Measurements from ENCODE around the gene FCER2.
"Not testable (repeated sequence)": the region's sequence is repeated elsewhere in the genome, so short reads cannot be mapped to it uniquely, and the experiment has no call there.

The FCER2 gene, protein sequence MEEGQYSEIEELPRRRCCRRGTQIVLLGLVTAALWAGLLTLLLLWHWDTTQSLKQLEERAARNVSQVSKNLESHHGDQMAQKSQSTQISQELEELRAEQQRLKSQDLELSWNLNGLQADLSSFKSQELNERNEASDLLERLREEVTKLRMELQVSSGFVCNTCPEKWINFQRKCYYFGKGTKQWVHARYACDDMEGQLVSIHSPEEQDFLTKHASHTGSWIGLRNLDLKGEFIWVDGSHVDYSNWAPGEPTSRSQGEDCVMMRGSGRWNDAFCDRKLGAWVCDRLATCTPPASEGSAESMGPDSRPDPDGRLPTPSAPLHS

DNA sequence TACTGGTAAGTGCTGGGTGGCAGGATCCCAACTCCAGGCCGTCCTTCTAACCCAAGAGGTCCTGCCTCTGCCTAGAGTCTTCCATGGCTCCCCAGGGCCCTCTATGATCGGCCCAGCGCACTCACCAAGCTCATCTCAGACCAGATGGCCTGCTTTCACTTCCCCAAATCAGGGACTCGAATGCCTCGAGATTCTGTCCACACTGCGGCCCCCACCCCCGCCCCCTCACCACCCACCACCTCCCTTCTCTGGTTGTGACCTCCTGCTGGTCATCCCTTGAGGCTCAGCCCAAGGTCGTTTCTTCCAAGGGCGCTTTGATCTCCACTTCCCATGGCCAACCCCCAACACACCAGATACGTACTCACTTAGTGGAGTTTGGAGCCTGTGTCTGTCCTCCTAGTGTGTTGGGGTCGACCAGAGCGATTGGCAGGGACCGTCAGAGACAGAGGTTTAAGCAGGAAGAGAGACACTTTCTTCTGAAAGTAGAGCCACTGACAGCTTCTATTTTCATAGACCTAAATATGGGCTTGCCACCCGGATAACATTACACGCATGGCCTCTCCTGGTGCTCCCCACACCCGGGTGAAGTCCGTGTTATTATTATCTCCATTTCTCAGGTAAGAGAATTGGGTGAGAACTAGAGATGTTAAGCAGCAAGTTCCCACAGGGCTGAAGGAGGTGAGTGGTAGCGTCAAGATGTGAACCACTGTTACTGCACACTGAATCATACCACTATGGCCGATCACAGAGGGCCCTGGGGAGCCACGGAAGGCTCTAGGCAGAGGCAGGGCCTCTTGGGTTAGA, at the start of gene FCER2:
FCER2 (minus strand) TSS at position 478 of the 804 bp plus-strand sequence. CDS start 2,371 bp downstream, outside the sequence.
- in situ Hi-C loops (cut with HindIII; ENCODE audit: low pct_ligation_motif_present, low pct_unique_long_range_greater_than_20kb, low sequenced_read_pairs): no loop called here
- no peak for DNase-seq

DNA sequence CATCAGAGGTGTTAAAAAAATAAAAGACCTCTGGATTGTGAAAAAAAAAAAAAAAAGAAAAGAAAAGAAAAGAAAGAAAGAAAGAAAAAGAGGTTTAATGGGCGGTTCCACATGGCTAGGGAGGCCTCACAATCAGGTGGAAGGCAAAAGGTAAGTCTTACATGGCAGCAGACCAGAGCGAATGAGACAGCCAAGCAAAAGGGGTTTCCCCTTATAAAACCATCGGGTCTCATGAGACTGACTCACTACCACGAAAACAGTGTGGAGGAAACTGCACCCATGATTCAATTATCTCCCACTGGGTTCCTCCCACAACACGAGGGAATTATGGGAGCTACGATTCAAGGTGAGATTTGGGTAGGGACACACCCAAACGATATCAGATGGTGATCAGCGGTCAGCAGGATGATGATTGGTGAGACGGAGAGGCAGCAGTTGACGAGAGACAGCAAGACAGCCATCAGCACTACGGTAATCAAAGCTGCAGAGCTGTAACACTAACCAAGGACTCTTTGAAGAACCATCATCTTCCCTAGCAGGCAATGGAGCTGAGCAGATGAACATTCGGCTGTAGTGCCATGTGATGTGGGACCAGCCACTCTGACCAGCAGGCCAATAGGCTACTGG, 49.3 kb upstream of the FCER2 start:
- no peak for DNase-seq
- in situ Hi-C loops (cut with HindIII; ENCODE audit: low pct_ligation_motif_present, low pct_unique_long_range_greater_than_20kb, low sequenced_read_pairs): no loop called here

DNA sequence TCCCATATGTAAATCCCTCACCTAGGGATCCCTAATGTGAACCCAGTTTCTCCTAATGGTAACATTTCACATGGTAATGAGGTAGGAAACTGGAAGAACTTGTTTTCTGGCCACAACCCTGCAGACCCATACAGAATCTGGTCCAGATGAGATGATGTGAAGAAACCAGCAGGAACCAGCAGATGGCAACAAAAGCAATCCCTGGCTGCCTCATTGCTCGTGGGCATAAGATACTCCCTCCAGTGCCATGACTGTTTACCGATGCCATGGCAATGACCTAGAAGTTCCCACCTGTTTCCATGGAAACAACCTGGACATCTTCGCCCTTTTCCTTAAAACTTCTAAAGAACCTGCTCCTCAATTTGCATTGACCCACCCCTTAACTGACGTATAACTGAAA, 46.8 kb upstream of the FCER2 start:
- DNase-seq: no peak
- in situ Hi-C loops (cut with HindIII; ENCODE audit: low pct_ligation_motif_present, low pct_unique_long_range_greater_than_20kb, low sequenced_read_pairs): no loop called here

DNA sequence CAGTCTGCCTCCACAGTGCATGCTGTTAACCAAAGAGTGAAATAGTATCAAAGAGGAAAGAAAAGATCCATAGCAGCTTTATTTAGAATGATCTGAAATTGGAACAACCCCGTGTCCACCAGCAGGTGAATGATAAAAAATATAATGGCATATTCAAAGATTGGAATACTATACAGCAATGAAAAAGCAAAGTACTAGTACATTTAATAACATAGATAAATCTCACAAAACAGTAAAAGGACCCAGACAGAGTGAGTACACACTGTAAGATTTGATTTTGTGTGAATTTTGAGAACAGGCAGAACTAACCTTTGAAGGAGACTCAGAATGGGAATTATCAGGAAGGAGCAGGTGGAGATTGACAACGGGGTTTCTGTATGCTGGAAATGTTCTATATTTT, 46.2 kb upstream of the FCER2 start:
- in situ Hi-C loops (cut with HindIII; ENCODE audit: low pct_ligation_motif_present, low pct_unique_long_range_greater_than_20kb, low sequenced_read_pairs): no loop called here
- no peak for DNase-seq

DNA sequence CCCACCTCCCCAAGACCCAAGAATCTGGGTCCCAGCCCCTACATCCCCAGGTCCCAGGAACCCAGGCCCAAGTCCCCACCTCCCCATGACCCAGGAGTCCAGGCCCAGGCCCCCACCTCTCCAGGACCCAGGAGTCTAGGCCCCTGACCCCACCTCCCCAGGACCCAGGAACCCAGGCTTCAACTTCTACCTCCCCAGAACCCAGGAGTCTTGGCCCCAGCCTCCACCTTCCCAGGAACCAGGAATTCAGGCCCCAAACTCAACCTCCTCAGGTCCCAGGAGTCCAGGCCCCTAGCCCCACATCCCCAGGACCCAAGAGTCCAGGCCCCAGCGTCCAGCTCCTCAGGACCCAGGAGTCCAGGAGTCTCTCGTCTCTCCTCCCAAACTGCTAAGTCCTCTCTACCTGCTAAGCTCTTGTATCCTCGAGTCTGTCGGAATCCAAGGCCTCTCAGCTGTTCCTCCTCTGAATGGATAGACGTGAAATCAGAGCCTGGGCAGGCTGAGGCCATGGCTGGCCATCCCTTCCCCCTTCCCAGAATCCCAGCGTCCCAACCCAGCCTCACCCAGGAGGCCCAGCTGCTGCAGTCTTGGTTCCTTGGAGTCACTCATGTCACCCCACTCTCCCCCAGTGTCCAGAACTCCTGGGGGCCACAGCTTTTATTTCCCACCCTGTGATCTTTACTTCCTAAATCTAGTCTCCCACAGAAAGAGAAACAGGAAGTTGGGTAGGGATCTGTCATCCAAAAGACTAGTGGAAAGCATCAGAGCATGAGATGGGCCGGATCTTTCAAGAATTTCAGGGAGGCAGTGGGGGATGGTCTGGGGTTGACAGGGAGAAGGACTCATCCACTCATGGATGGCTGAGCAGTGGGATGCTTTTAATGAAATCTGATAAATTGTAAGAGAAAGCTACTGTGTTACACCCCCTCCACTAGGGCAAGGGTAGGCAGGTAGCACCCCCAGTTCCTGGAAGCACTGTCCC, 45.3 kb upstream of the FCER2 start, which contains the start of gene CD209:
CD209 (minus strand) TSS at position 632 of the 982 bp plus-strand sequence; CDS start at position 609, 23 bp downstream.
- in situ Hi-C loops (cut with HindIII; ENCODE audit: low pct_ligation_motif_present, low pct_unique_long_range_greater_than_20kb, low sequenced_read_pairs): no loop called here
- no peak for DNase-seq

DNA sequence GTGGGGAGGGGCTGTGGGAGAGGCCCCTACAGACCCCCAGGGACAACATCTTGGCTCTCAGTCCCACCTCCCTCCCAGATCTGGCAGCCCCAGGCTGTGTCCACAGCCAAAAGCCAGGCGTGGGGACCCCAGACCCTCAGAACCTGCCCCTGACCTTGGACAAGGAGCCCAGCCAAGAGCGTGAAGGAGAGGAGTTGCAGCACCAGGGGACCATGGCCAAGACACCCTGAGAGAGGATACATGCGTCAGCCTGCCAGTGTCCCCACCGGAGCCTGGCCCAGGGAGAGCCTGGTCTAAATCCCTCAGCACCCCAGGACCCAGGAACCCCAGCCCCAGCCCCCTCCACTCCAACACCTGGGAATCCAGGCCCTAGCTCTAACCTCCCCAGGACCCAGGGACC, 44.4 kb upstream of the FCER2 start:
- in situ Hi-C loops (cut with HindIII; ENCODE audit: low pct_ligation_motif_present, low pct_unique_long_range_greater_than_20kb, low sequenced_read_pairs); DNase-seq: not testable (repeated sequence)

DNA sequence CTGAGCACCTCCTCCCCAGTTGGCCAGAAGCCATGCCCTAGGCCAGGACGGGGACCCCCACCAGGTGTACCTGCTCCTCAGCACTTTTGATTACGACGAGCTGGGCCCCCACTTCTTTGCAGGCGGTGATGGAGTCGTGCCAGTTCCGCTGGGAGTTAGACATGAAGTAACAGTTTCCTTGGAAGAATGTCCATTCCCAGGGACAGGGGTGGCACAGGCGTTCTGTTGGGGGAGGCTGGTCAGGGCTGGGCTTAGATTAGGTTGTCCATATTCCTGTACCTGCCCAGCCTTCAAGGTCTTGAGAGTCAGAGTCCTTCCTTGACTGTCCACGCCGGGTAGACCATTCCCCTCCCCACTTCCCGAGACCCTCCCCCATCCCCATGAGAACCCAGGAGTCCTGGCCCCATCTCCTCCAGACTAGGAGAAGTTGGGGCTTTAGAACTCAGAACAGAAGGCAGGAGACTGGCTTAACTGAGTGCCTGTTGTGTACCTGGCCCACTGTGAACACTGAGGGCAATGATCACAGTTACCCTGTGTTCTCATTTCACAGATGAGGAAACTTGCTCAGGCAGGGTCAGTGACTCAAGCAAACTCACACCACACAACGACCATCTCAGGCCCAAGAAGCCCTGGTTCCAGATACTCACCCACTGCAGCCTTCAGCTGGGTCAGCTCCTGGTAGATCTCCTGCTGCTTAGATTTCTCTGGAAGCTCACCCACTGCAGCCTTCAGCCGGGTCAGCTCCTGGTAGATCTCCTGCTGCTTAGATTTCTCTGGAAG, 43.1 kb upstream of the FCER2 start:
- in situ Hi-C loops (cut with HindIII; ENCODE audit: low pct_ligation_motif_present, low pct_unique_long_range_greater_than_20kb, low sequenced_read_pairs): no loop called here
- DNase-seq: no peak

DNA sequence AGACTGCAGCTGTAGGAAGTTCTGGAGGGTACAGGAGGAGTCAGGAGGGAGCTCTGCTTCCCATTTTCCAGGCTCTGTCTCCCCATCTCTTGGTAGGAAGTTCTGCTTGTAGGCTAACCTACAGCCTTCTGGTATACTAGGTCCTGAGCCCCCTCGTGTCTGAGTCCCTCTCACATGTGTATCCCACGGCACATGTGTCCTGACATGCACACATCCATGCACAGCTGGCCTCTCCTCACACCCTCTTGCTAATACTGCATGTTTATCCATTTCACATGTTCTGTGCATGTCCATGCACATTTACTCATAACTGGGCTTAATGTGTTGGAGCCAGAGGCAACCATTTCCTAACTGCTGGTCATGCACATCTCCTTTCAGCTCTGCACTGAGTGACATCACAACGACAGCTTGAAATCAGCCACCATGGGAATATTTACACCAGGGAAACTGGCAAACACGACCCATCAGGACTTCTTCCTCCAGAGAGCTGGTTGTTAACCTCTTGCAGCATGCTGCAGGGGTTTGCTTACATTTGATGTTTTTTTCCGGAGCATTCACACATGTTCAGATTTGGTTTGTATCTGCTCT, 42.4 kb upstream of the FCER2 start:
- no peak for DNase-seq
- in situ Hi-C loops (cut with HindIII; ENCODE audit: low pct_ligation_motif_present, low pct_unique_long_range_greater_than_20kb, low sequenced_read_pairs): no loop called here

DNA sequence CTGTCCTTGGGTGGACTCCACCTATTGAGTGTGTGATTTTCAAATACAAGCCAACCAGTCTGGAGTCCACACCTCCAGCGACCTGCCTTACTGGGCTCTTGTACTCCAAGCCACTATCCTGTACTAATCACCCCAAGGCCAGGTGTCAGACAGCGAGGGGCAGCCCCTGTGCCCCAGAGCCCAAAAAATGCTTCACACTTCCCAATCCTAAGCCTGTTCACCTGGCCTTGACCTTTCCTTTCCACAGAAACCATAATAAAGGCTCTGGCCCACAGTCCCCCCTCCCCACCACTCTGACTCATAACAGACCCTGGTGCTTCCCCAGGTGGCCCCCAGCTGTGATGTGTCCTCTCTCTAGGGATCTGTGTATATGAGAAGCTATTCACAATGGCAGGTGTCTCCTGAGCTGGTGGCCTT, 41.5 kb upstream of the FCER2 start:
- DNase-seq: no peak
- in situ Hi-C loops (cut with HindIII; ENCODE audit: low pct_ligation_motif_present, low pct_unique_long_range_greater_than_20kb, low sequenced_read_pairs): no loop called here

DNA sequence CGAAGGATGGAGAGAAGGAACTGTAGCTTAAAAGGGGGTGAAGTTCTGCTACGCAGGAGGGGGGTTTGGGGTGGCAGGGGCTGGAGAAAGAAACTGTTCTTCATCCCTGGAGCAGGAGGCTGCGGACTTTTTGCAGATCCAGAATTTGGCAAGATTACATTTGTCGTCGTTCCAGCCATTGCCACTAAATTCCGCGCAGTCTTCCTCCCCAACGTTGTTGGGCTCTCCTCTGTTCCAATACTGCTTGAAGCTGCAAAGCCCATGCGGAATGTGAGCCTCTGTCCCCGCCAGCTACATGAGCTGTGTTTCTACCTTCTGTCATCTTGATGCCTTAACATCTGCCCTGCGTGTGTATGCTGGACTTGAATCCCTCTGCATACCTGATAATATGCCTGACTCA, 41.1 kb upstream of the FCER2 start:
- in situ Hi-C loops (cut with HindIII; ENCODE audit: low pct_ligation_motif_present, low pct_unique_long_range_greater_than_20kb, low sequenced_read_pairs): no loop called here
- no peak for DNase-seq

DNA sequence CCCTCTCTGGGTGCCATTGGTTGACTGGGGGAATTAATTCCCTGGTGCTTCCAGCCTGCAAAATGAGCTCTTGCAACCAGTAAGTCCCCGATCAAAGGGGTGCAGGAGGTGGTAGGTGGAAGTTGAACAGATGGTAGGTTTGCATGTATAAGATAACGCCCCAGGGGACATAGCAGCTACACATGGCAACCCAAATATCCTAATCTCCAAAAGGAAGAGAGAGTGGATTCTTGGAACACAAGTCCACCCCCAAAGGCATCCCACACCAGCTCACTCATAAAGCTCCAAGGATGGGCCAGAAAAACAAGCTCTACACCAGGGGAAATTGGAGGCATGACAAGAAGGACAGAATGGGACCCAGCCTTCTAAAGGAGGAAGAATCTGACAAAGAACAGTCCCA, 40.6 kb upstream of the FCER2 start:
- no peak for DNase-seq

DNA sequence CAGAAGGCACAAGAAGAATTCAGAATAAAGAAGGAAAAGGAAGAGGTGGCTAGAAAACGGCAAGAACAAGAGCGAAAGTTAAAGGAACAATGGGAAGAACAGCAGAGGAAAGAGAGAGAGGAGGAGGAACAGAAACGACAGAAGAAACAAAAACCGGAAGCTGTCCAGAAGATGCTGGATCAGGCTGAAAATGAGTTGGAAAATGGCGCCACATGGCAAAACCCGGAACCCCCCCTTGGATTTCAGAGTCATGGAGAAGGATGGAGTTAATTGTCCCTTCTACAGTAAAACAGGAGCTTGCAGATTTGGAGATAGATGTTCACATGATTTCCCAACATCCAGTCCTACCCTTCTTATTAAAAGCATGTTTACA, 38.7 kb upstream of the FCER2 start:
- in situ Hi-C loops (cut with HindIII; ENCODE audit: low pct_ligation_motif_present, low pct_unique_long_range_greater_than_20kb, low sequenced_read_pairs): no loop called here
- DNase-seq: no peak

More for the DNA sequence above, 40.6 kb upstream of the FCER2 start:
- in situ Hi-C loops (cut with HindIII; ENCODE audit: low pct_ligation_motif_present, low pct_unique_long_range_greater_than_20kb, low sequenced_read_pairs): no loop called here

DNA sequence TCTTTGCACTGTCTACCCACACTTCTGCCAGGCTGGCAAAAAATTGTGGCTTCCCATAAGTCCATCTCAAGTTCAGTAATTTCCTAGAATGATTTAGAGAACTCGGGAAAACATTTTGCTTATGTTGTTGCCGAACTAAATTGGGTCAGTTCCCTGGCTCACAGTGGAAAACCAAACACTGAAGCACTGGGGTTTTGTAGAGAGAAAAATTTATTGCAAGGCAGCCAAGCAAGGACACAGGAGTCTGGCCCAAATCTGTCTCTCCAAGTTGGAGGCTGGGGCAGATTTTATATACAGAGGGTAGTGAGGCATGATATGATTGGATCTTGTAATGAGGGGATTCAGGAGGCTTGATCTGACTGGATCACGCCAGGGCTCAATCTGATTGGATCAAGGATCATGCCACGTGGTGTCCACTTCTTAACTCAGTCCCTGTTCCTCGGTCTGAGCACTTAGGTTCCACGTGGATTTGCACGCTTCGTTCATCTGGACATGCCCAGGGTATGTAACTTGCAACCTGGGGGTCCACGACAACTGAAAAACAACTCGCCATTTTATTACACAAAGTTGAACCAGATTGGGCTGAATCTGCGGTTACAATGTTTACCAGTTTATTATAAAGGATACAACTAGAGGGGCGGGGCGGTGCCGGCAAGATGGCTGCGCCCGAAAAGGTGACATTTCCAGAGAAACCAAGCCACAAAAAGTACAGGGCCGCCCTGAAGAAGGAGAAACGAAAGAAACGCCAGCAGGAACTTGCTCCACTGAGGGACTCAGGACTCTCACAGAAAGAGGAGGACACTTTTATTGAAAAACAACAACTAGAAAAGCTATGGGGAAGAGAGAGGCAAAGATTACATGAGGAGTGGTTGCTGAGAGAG, 38.1 kb upstream of the FCER2 start:
- in situ Hi-C loops (cut with HindIII; ENCODE audit: low pct_ligation_motif_present, low pct_unique_long_range_greater_than_20kb, low sequenced_read_pairs): no loop called here
- DNase-seq: no peak

DNA sequence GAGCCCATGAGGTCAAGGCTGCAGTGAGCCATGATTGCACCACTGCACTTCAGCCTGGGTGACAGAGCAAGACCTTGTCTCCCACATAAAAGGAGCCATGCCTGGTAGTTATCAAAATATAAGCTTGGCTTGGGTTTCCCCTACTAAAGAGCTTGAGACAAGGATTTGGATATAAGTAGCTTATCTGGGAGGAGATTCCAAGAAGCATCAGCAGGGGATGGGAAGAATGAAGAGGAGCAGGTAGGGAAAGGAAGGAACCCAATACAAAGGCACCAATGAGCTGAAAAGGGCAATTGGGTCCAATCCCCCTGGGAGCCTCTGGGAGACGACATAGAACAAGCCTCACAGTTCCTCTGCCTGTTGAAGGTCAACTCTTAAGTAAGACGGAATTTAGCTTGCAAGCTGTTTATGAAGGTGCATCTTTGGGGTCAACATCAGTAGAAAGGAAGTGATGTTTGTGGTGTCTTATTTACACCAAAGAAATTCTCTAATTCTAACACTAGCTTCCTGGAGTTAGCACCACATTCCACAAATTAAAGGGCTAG, 37.4 kb upstream of the FCER2 start:
- DNase-seq: no peak
- in situ Hi-C loops (cut with HindIII; ENCODE audit: low pct_ligation_motif_present, low pct_unique_long_range_greater_than_20kb, low sequenced_read_pairs): no loop called here

DNA sequence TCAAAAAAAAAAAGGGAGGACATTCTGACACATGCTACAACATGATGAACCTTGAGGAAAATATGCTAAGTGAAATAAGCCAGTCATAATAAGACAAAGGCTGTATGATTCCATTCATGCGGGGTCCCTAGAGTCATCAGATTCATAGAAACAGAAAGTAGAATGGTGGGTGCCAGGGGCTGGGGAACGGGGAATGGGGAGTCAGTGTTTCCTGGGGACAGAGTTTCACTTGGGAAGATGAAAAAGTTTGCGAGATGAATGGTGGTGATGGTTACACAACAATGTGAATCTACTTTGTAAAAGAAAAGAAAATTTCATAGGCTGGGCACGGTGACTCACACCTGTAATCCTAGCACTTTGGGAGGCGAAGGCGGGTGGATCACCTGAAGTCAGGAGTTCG, 36.1 kb upstream of the FCER2 start:
- DNase-seq: no peak
- in situ Hi-C loops (cut with HindIII; ENCODE audit: low pct_ligation_motif_present, low pct_unique_long_range_greater_than_20kb, low sequenced_read_pairs): no loop called here

DNA sequence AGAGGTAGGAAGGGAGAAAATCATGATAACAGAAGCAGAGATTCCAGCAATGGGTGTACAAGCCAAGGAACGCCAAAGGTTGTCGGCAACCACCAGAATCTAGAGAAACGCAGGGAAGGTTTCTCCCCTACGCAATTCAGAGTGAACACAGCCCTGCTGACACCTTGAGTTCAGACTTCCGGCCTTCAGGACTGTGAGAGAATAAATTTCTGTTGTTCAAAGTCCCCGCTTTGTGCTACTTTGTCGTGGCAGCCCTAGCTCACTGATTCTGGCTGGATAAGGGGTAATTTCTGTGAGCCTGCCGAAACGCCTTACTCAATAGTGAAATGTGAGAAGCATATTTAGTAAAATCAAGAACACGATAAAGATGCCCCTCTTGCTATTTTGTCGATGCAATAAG, 35.3 kb upstream of the FCER2 start:
- no peak for DNase-seq
- in situ Hi-C loops (cut with HindIII; ENCODE audit: low pct_ligation_motif_present, low pct_unique_long_range_greater_than_20kb, low sequenced_read_pairs): no loop called here

All from ACHN (cell line).